RWPE1 (cell line): ENCODE results near the gene CYTH1.

ENCODE experiments used
- CTCF ChIA-PET: fragments of 350-600 bp; sonication (Branson Sonifier 250); formaldehyde crosslinking; extraction: SDS; loops from one replicate; lab custom pipeline; 2021; lab: Yijun Ruan, JAX
- POLR2A ChIA-PET: fragments of 400-600 bp; formaldehyde crosslinking; extraction: SDS; loops from one replicate; lab custom pipeline; 2020; ENCODE audit warnings: antibody characterized with exemption; ENCODE audit not compliant: low non-redundant PET; lab: Yijun Ruan, JAX
- DNase-seq: peaks from one replicate; pipeline ENCODE4 v3.0.0; 2012; ENCODE audit warnings: low spot score
- H3K27ac ChIP-seq: fragments of 450-650 bp; 2 replicates; pipeline ENCODE4 v1.5.1; 2017
- TF ChIP-seq, protein P1 (sequence below): fragments of 450-650 bp; conservative IDR thresholded peaks from 2 replicates; pipeline ENCODE4 v1.5.1; 2017; ENCODE audit warnings: low read depth, mild to moderate bottlenecking

Gene CYTH1

DNA sequence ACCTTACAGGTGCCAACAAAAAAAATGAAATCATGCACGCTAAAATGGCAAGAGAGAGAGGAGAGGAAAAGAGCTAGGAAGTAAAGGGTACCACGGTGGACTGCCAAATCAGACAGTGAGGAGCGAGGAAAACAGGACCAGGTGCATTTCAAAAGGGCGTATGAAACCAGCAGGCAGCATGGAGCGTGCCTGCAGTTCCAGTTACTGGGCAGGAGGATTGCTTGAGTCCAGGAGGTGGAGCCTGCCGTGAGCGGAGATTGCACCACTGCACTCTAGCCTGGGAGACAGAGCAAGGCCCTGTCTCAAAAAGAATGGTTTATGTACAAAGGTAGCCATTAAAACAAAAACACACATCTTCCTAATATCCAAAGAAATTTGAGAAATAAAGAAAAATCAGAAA is 42.2 kb upstream of the CYTH1 start:
- no peak overlapping the region for H3K27ac ChIP-seq
- TF ChIP-seq, protein P1, sequence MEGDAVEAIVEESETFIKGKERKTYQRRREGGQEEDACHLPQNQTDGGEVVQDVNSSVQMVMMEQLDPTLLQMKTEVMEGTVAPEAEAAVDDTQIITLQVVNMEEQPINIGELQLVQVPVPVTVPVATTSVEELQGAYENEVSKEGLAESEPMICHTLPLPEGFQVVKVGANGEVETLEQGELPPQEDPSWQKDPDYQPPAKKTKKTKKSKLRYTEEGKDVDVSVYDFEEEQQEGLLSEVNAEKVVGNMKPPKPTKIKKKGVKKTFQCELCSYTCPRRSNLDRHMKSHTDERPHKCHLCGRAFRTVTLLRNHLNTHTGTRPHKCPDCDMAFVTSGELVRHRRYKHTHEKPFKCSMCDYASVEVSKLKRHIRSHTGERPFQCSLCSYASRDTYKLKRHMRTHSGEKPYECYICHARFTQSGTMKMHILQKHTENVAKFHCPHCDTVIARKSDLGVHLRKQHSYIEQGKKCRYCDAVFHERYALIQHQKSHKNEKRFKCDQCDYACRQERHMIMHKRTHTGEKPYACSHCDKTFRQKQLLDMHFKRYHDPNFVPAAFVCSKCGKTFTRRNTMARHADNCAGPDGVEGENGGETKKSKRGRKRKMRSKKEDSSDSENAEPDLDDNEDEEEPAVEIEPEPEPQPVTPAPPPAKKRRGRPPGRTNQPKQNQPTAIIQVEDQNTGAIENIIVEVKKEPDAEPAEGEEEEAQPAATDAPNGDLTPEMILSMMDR: no peak
- ChIA-PET CTCF (interaction anchor here (0.7 kb wide), 1 partner anchor 41 kb away, joined by 3 read pairs; no protein-coding TSS in a partner anchor), POLR2A (no interaction called here)
- DNase-seq: no peak

DNA sequence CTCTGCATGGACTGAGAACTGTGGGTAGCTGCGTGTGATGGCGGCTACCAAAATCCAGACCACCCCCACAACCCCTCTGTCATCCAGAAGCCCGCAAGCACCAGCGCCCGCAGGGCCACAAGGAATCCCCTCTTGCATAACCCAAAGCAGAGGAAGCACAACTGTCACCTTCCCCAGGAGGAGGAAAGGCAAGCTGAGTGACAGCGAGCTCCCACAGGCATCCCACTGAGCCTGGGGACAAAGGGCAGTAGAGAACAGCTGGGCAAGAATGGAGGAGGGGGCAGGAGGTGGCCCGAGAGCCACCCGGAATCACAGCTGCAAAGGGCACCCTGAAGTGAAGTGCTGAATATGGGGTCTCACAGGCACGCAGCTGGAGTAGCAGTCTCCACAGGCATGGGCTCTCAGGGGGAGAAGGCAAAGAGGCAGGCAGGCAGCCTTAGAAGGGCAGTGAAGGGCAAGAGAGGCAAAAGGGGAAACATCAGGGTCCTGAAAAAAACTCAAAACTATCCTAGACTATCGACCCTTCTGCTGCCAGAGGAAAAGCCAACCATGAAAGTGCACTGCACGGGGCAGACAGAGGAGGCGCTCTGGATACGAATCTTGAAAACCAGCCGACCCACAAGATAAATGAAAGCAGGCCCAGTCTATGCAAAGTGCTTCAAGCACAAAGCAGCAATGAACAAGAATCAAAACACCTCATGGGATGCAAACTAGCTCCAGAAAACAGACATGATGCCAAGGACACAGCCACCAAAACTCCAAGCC is 41.4 kb upstream of the CYTH1 start:
- ChIA-PET POLR2A (no interaction called here), CTCF (interaction anchor here (0.7 to 0.8 kb wide), 2 partner anchors 42 to 52 kb away, joined by 3 to 4 read pairs; no protein-coding TSS in a partner anchor)

DNA sequence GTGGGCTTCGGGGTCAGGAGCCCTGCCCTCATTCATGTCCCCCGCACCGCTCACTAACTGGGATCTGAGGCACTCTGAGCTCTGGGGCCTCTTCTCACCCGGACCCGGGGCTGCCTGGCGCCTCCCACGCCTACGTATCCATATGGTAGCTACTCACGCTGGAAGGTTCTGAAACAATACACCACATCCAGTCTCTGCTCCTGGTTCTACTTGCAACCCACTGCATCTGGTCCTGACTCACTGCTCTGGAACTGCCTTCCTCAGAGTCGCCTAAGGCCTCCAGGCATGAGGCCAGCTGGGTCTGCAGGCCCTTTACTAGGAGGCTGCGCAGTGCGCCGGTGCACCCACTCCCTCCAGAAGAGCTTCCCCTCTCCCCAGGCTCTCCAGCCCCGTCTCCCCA is 40.5 kb upstream of the CYTH1 start:
- ChIA-PET POLR2A (no interaction called here), CTCF (interaction anchor here (0.5 kb wide), 1 partner anchor 18 kb away, joined by 3 read pairs; no protein-coding TSS in a partner anchor)
- TF ChIP-seq, protein P1: no peak
- H3K27ac ChIP-seq: 0 out of 2 replicates have a peak overlapping the region, but pooled peaks have one; percentile 3
- peak; percentile 83 for DNase-seq

More for the DNA sequence above, 41.4 kb upstream of the CYTH1 start:
- H3K27ac ChIP-seq: no peak overlapping the region
- TF ChIP-seq, protein P1: no peak
- DNase-seq: no peak

DNA sequence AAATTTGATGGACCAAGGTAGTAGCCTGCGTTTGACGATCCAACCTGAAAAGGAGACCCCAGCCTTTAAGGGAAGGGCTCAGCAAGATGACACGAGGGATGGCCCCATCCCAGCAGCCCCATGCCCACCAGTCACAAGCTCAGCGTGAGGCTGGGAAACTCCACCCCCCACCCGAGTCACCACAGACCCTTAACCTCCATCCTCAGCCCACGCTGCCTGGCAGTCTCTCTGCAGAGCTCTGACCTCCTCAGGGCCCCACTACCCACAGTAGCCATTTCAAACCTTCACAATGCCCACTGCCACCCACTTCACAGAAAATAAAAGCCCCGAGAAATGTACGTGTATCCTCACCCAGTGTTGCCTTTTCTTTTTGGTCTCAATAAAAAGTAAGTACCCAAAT is 39.9 kb upstream of the CYTH1 start:
- ChIA-PET POLR2A (no interaction called here), CTCF (no interaction called here)
- TF ChIP-seq, protein P1: no peak
- DNase-seq: no peak
- no peak overlapping the region for H3K27ac ChIP-seq

DNA sequence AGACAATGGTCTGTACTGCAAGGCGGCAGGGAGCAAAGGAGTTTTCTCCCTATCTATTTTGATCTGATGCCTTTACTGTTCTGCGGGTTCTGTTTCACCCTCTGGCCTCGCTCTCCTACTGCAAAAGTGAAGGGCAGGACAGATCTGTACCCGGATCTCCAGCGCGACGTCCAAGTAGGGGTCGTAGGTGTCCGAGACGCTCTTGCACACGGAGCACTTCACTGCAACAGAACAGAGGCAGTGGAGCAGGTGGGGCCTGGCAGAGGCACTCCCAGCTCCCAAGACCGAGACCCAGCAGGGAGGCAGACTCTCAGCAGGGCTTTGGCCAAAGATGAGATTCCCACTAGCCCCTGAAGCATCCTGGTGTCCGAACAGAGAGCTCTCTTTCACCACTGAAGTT is 38.8 kb upstream of the CYTH1 start:
- ChIA-PET POLR2A (no interaction called here), CTCF (interaction anchor here (0.6 kb wide), 1 partner anchor 19 kb away, joined by 3 read pairs; no protein-coding TSS in a partner anchor)
- DNase-seq: no peak
- peak overlapping the region; percentile 7; the same call in 1 of the 2 replicates for H3K27ac ChIP-seq
- TF ChIP-seq, protein P1: no peak

DNA sequence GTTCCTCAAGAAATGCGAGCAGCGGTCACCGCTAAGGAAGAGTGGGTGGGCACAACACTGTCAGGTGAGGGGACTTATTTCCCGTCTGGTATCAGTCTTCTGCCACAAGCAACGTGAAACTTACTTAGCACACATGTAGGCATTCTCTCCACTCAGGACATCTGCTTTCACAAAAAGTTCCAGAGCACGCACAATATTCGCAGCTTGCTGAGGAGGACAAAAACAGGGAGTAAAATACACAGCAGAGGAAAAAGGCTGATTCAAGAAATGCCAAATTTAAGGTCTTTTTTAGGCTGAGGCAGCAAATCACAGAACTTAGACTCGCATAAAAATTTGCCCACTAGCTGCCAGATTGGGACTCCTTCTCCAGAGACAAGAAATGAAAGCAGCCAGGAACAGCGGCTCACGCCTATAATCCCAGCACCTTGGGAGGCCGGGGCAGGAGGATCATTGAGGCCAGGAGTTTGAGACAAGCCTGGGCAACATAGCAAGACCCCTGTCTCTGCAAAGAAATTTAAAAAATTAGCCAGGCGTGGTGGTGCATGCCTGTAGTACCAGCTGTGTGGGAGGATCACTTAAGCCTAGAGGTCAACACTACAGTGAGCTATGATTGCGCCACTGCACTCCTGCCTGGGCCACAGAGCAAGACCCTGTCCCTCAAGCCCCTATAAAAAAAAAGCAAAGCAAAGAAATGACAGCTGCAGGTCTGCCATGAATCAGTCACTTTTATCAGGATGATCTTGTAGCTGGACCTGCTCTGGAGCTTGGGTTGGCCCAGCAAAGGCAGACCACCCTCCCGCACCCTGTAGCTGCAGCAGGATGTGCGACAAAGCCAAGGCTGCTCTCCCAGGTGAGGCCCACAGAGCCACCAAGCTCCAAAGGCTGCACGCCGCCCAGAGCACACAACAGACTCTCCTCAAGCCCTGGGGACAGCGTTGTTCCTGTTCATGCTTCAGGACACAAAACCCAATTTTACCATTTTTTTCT is 38.0 kb upstream of the CYTH1 start:
- peak overlapping the region; percentile 7; the same call in 1 of the 2 replicates for H3K27ac ChIP-seq
- no peak for DNase-seq
- TF ChIP-seq, protein P1: no peak
- ChIA-PET POLR2A (interaction anchor here (0.6 kb wide), 1 partner anchor 13 kb away, joined by 3 read pairs; no protein-coding TSS in a partner anchor), CTCF (interaction anchor here (0.6 kb wide), 2 partner anchors 11 to 18 kb away, joined by 3 to 4 read pairs; no protein-coding TSS in a partner anchor)
